GM18870 (cell line): Measurements from ENCODE around the gene ELAVL4.

Source experiments
- ATAC-seq: cut with Tn5 transposase; IDR thresholded peaks from one replicate; pipeline ENCODE4 v1.9.1; 2021; ENCODE audit warnings: moderate library complexity; ENCODE audit not compliant: unreplicated experiment

ELAVL4 gene

DNA sequence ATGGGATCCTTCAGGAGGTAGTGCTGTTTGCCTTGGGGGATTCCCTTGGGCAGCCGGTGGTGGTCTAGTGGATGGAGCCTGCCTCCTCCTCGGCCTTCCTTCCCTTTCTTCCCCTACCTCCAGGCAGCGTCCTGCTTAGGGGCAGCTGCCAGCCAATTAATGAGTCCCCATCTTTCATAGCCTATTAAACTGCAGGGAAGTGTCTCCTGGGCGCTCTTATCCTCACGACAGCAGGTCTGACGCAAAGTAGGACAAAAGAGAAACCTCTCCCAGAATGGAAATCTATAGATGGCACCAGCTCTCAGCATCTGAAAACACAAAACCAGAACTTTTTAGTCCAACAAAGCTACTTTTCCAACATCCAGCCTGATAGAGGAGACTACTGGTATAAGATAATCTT, 69.3 kb downstream of the ELAVL4 start:
- no peak for ATAC-seq

- ATAC-seq, result no peak
Measured at GRCh38 chr1:50179639-50180038, 70.9 kb downstream of the ELAVL4 start.

DNA sequence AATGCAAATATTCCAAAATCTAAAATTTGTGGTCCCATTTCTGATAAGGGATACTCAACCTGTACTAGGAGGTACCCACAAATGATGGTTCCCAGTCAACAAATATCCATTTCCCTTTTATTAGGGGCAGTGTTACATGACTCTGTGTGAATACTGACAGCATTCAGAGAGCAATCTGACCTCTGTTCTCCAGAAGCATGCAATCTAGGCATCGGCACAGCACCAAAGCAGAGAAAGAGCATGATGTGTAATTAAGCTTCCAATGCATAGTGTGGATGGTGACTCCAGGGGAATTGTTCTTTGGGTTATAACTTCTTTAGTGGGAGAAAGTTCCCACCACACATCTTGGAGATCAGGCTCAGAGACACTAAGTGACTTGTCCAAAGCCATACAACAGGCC, 71.6 kb downstream of the ELAVL4 start:
- ATAC-seq, result no peak

DNA sequence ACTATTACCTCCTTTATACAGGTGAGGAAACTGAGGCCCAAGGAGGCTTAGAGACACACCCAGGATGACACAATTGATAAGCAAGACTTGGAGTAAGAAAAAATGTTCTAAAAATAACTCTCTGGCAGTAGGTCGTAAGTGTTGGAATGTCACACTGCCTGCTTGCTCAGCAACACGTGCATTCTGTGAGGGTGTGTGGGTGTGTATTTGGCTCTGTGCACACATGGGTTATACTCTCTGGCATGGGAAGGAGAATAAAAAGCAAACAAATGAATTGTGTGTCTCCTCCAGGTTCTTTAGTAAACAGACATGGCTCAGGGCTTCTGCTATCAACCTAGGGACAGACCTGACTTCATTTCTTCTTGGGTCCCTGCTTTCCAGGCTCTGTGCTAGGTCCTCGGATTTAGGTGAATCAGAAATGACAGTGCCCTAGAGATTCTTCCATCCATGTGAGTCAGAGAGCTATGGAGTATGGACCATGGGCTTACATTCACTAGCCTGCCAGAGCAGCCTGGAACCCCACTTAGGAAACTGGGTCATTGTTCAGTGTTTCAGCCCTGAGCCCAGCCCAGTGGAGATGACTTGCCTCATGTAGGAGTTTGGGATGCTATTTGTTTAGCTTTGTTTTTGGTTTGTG, 72.4 kb downstream of the ELAVL4 start:
- ATAC-seq, result no peak

- no peak for ATAC-seq
Measured at GRCh38 chr1:50183378-50184133, 74.8 kb downstream of the ELAVL4 start.

DNA sequence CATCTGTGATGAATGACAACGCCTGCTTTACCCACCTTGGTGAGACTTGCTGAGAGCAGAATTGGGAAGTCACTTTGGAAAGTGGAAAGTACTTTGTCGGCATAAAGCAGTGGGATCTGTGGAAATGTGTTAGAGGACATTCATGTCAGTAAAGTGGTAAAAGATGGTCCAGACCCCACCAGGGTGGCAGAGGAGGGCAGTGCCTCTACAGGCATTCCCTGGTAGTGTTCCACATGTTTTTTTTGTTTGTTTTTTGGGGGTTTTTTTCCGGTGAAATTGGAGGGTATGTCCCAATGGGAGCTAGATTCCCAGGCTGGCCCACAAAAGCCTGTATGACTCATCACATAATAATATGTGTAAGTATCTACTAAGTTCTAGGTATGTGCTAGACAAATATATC, 80.6 kb downstream of the ELAVL4 start:
- no peak for ATAC-seq

DNA sequence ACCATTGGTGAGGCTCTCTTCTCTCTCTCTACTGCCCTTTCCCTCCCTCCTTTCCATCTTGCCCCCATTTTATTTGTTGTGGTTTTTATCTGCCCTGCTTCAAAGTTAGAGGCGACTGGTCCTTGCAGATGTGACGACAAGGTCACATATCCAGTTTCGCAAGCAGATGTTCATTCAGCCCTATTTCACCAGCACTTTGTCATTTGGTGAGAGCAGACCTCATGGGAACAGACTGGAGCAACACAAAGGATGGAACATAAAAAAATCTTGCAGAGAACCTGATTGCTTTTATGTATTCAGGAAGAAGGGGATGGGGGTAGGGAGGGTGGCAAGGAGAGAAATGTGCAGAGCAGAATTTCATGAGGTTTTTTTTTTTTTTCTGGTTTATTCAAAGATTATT, 84.3 kb downstream of the ELAVL4 start:
- ATAC-seq, result no peak

GRCh38 chr1:50195205-50195604, 86.5 kb downstream of the ELAVL4 start:
- ATAC-seq, result no peak

- no peak for ATAC-seq
Measured at GRCh38 chr1:50196081-50196480, 87.4 kb downstream of the ELAVL4 start.

DNA sequence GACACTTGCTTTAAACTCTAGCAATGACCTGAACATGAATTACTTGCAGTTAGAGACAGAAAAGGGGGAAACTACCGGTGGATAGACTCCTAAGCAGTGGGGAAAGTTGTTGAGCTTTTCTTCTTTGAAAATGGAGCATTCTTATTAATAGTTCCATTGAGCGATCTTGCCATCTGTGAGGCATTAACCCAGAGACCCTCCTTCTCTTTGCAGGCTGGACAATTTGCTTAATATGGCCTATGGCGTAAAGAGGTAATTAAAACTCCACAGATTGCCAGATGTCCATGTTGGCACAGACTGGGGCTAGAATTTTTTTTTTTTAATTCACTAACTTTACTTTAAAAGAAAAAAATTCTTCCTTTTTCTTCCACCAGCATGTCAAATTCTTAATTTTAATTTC, 88.5 kb downstream of the ELAVL4 start:
- ATAC-seq, result no peak

DNA sequence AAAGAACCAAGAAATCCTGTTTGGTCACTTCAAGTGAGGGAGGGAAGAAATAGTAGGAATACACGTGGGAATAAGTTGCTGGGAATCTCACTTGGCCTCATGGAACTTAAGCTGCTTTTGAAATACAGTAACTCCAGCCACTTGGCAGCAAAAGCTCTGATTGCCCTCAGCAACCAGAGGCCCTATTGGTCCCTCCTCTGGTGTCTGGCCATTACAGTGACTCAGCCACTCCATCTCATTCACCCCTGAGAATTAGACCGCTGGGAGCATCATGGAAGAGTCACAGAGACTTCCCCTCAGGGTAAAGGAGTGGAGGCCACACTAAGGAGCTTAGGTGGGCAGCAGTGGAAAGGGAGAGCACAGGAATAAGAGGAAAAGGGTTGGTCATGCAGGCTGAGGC, 99.6 kb downstream of the ELAVL4 start:
- no peak for ATAC-seq

GRCh38 chr1:50208756-50209155, 100.0 kb downstream of the ELAVL4 start:
- ATAC-seq, result no peak

DNA sequence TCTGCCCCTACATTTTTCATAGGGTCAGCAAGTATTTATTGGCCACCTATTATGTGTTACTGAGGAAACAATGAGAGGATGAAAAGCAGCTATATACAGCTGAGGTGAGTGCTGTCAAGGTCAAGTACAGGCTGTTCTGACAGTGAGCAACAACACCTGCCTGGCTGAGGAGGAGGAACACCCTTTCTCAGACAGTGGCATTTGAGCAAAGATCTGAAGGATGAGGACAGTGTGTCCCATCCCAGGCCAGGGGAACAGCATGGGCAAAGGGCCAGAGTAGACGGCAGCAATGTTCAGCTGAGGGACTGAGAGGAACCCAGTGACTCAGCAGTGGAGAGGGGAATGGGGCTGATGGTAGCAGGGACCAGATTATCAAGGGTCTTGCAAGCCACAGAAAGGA, 101.0 kb downstream of the ELAVL4 start:
- no peak for ATAC-seq

DNA sequence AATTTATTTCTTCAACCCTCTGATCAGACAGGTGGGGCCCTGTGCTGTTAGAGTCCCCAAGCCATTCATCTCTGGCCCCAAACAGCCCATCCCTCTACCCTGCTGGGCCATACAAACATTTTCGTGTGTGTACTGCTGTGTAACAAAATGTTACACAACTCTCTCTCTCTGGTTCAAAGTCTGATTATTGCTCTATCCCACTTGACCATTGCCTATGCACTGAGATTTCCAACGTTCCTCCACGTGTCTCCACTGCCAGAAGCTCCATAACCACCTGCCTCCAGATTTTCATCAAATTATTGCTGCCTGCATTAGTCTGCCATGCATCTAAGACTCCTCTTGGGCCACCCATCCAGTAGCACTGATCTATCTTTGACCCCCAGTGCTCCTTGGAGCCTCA, 104.8 kb downstream of the ELAVL4 start:
- ATAC-seq, result no peak

DNA sequence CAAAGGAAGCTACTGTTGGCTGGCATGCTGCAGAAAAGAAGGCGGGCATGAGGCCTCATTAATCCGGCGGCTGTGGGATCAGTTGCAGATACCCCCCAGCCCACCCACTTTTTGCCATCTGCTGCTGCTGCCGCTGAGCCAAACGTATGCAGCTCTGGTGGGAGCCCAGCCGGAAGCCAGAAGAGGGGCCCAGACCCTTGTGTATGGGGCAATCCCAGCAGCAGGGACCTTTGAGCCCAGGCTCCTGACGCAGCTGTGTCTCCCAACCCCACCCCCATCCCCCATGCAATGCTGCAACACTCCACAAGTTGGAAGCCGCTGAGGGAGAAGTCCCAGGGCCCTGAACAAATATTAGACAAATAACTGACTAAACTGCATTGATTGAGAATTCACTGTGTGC, 106.0 kb downstream of the ELAVL4 start:
- ATAC-seq, result no peak

DNA sequence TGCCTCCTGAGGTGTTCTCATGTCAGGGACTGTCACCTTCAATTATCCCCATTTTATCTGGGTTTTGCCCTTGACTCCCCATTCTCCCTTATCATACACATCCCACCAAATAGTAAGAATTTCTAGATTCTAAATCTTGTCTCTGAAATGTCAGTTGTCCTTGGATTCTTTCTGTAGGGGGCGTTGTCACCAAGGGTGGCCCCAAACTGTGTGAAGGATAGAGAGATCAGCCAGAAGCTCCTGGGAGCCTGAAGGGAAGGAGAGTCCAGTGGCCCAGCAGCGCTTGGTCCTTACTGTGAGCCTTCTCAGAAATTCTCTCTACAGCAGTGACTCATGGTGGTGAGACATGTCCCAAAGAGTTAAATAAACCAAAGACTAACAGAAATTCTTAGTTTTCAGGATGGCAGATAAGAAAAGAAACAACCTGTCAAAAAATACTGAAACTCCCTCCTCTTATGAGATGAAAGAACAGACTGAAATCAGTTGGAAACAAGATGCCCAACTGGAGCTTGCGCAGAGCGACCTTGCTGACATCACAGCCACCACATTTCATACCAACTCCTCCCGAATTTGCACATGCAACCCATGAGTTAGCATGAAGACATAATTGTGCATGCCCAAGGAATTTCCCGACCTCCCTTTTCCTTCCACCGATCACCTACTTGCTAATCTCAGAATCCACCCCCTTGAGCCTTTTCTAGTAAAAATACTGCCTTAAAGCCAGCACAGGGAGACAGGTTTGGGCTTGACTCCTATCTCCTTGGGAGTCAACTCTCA, 109.8 kb downstream of the ELAVL4 start:
- no peak for ATAC-seq

DNA sequence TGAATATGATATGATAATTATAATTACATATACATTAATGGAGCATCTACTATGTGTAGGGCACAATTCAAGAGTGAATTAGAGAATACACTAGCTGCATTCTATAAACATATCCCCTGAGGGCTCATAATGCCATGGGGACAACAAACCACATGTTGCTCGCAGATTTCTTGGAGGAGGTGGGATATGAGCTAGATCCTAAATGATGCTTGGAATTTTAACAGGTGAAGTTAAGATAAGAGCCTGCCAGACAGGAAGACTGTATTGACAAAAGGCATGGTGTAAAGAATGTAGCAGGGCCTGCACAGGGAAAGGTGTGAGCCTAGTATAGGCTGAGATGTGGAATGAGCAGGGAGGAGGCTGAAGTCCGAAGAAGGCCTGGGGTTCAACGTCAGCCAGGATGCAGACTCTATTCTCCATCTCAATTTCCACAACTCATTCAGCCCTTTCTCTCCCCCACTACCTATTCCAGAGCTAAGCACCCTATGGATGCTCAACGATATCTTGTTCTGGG, 120.2 kb downstream of the ELAVL4 start:
- no peak for ATAC-seq

- no peak for ATAC-seq
Measured at GRCh38 chr1:50231209-50231608, 122.5 kb downstream of the ELAVL4 start.

GRCh38 chr1:50232336-50232735, 123.6 kb downstream of the ELAVL4 start:
- no peak for ATAC-seq

GRCh38 chr1:50236656-50237055, 127.9 kb downstream of the ELAVL4 start:
- ATAC-seq, result no peak

GRCh38 chr1:50237056-50237455, 128.3 kb downstream of the ELAVL4 start:
- ATAC-seq, result no peak

GRCh38 chr1:50243939-50244338, 135.2 kb downstream of the ELAVL4 start:
- no peak for ATAC-seq
